HCT116 (cell line): Measurements from ENCODE around the gene MSLN. TPM values are rescaled to one million over a fixed set of nuclear protein-coding genes. Genes with fewer than 3 reads are reported as not detected.

Source experiments
- ATAC-seq: fragments of 200-7000 bp; cut with Tn5 transposase; 2 replicates; pipeline ENCODE4 v1.9.1; 2020; ENCODE audit warnings: mild to moderate bottlenecking, moderate library complexity
- BruUV-seq: library from RNA; stranded (reverse); fragments of 400-500 nt; replicated peaks from 2 replicates; lab custom pipeline; 2021; lab: Mats Ljungman, UMichigan
- CTCF ChIA-PET: fragments of 300-600 bp; sonication (Branson Sonifier 250); formaldehyde crosslinking; loops from one replicate; lab custom pipeline; 2021; ENCODE audit warnings: antibody characterized with exemption; lab: Charles Lee
- POLR2A ChIA-PET: fragments of 300-600, 350-600 bp; sonication (Branson Sonifier 250); formaldehyde crosslinking; loops from one replicate; lab custom pipeline; 2021; ENCODE audit warnings: antibody characterized with exemption; lab: Charles Lee
- RAD21 ChIA-PET, 2 experiments: fragments of 300-600 bp; sonication (Branson Sonifier 250); formaldehyde crosslinking; loops; one replicate each; lab custom pipeline; 2023; ENCODE audit warnings: low total read pairs in 2 of 2; ENCODE audit not compliant: uncharacterized antibody in 2 of 2, unreplicated experiment in 2 of 2, low non-redundant PET in 1 of 2; lab: Charles Lee
- DNase-seq: peaks from one replicate; pipeline ENCODE4 v3.0.0-alpha.2; 2010; ENCODE audit warnings: low read depth, low spot score
- H2AFZ ChIP-seq: fragments of 200-600 bp; shearing (Covaris generic), sonication (generic); 2 replicates; pipeline ENCODE4 v1.6.1; 2017; ENCODE audit warnings: low read depth, mixed run types, mixed read lengths, antibody characterized with exemption, low read length; ENCODE audit not compliant: poor library complexity, severe bottlenecking
- H3K27ac ChIP-seq: 2 replicates; pipeline ENCODE4 v1.5.1; 2012; ENCODE audit warnings: low read depth, low read length
- H3K27me3 ChIP-seq: fragments of 200-600 bp; sonication (generic); 2 replicates; pipeline ENCODE4 v1.6.1; 2016; ENCODE audit warnings: mixed run types, low read length, mixed read lengths; ENCODE audit not compliant: insufficient read depth
- H3K36me3 ChIP-seq, 2 experiments: fragments of 200-500 bp in 1 of 2; fragments of 200-600 bp in 1 of 2; sonication (Bioruptor generic) in 1 of 2; sonication (generic) in 1 of 2; 2 replicates each; pipeline versions ENCODE4 v1.5.1 to v1.6.1; 2014 to 2016; ENCODE audit warnings: low read length in 2 of 2, inconsistent platforms in 1 of 2, mixed read lengths in 1 of 2, mixed run types in 1 of 2; ENCODE audit not compliant: insufficient read depth in 2 of 2, control insufficient read depth in 1 of 2
- H3K4me1 ChIP-seq, 2 experiments: fragments of 200-600 bp in 1 of 2; sonication (generic) in 1 of 2; 2 replicates each; pipeline versions ENCODE4 v1.5.1 to v1.6.1; 2012 to 2017; ENCODE audit warnings: low read length in 2 of 2, inconsistent platforms in 1 of 2, mild to moderate bottlenecking in 1 of 2, mixed read lengths in 1 of 2, mixed run types in 1 of 2, moderate library complexity in 1 of 2; ENCODE audit not compliant: insufficient read depth in 2 of 2, control insufficient read depth in 1 of 2
- H3K4me2 ChIP-seq: fragments of 200-600 bp; sonication (generic); 2 replicates; pipeline ENCODE4 v1.6.1; 2017; ENCODE audit warnings: mixed run types, low read length, mixed read lengths
- H3K4me3 ChIP-seq, 2 experiments: fragments of 200-600 bp in 1 of 2; sonication (generic) in 1 of 2; replicated peaks in 1 of 2; 2 replicates each; pipeline ENCODE4 v1.5.1; 2011 to 2016; ENCODE audit warnings: low read length in 2 of 2, control low read depth in 1 of 2, low read depth in 1 of 2, mild to moderate bottlenecking in 1 of 2, mixed read lengths in 1 of 2, mixed run types in 1 of 2
- H3K79me2 ChIP-seq: fragments of 200-600 bp; sonication (generic); 2 replicates; pipeline ENCODE4 v1.6.1; 2017; ENCODE audit warnings: mild to moderate bottlenecking, mixed run types, low read length, moderate library complexity, mixed read lengths; ENCODE audit not compliant: insufficient read depth
- H3K9ac ChIP-seq: fragments of 200-600 bp; sonication (generic); 2 replicates; pipeline ENCODE4 v1.6.1; 2016; ENCODE audit warnings: low read length, mixed read lengths
- H3K9me2 ChIP-seq: fragments of 200-600 bp; sonication (generic), shearing (Covaris generic); 2 replicates; pipeline ENCODE4 v1.6.1; 2017; ENCODE audit warnings: mixed run types, mild to moderate bottlenecking, moderate library complexity; ENCODE audit not compliant: insufficient read depth
- H3K9me3 ChIP-seq, 2 experiments: fragments of 200-500 bp in 1 of 2; fragments of 200-600 bp in 1 of 2; sonication (Bioruptor generic) in 1 of 2; sonication (generic) in 1 of 2; 2 replicates each; pipeline ENCODE4 v1.6.1; 2014 to 2017; ENCODE audit warnings: low read length in 2 of 2, mixed read lengths in 2 of 2, inconsistent platforms in 1 of 2, low read depth in 1 of 2, mild to moderate bottlenecking in 1 of 2, mixed run types in 1 of 2, moderate library complexity in 1 of 2; ENCODE audit not compliant: control insufficient read depth in 1 of 2, insufficient read depth in 1 of 2
- H4K20me1 ChIP-seq: fragments of 200-600 bp; sonication (generic), shearing (Covaris generic); 2 replicates; pipeline ENCODE4 v1.6.1; 2017; ENCODE audit warnings: mixed run types, mild to moderate bottlenecking, moderate library complexity; ENCODE audit not compliant: insufficient read depth
- CBX3 ChIP-seq: IDR thresholded peaks from 2 replicates; pipeline ENCODE4 v1.6.1; 2012; ENCODE audit warnings: low read depth
- EGR1 ChIP-seq: IDR thresholded peaks from 2 replicates; pipeline ENCODE4 v1.6.1; 2012; ENCODE audit warnings: low read depth
- ELF1 ChIP-seq: IDR thresholded peaks from 2 replicates; pipeline ENCODE4 v1.6.1; 2012; ENCODE audit warnings: low read depth, borderline replicate concordance
- EZH2phosphoT487 ChIP-seq: fragments of 200-600 bp; IDR thresholded peaks from 2 replicates; pipeline ENCODE4 v1.6.1; 2018; ENCODE audit warnings: antibody characterized with exemption, borderline replicate concordance
- JUND ChIP-seq: IDR thresholded peaks from 2 replicates; pipeline ENCODE4 v1.6.1; 2012
- POLR2A ChIP-seq: IDR thresholded peaks from 2 replicates; pipeline ENCODE4 v1.7.0; 2011; ENCODE audit warnings: borderline replicate concordance; ENCODE audit not compliant: insufficient read depth, insufficient read length; ENCODE audit errors: extremely low read depth
- POLR2AphosphoS5 ChIP-seq: IDR thresholded peaks from 2 replicates; pipeline ENCODE4 v1.6.1; 2011; ENCODE audit warnings: mild to moderate bottlenecking, low read depth, low read length, moderate library complexity
- RAD21 ChIP-seq: IDR thresholded peaks from 2 replicates; pipeline ENCODE4 v1.6.1; 2012; ENCODE audit warnings: low read depth, mild to moderate bottlenecking
- SIN3A ChIP-seq: IDR thresholded peaks from 2 replicates; pipeline ENCODE4 v1.6.1; 2012; ENCODE audit warnings: low read depth
- SP1 ChIP-seq: IDR thresholded peaks from 2 replicates; pipeline ENCODE4 v1.6.1; 2012; ENCODE audit warnings: low read depth
- TCF7L2 ChIP-seq: IDR thresholded peaks from 2 replicates; pipeline ENCODE4 v1.7.0; 2011; ENCODE audit warnings: borderline replicate concordance, inconsistent platforms; ENCODE audit not compliant: insufficient read depth, insufficient read length; ENCODE audit errors: extremely low read depth
- YY1 ChIP-seq: IDR thresholded peaks from 2 replicates; pipeline ENCODE4 v1.6.1; 2011; ENCODE audit warnings: low read length, low read depth, moderate library complexity, mild to moderate bottlenecking; ENCODE audit not compliant: insufficient replicate concordance; ENCODE audit errors: extremely low read depth
- ZBTB33 ChIP-seq: IDR thresholded peaks from 2 replicates; pipeline ENCODE4 v1.6.1; 2011; ENCODE audit warnings: mild to moderate bottlenecking, low read length, moderate library complexity; ENCODE audit not compliant: insufficient replicate concordance; ENCODE audit errors: extremely low read depth
- ZNF274 ChIP-seq: fragments of 200-500 bp; sonication (Bioruptor generic); IDR thresholded peaks from 2 replicates; pipeline ENCODE4 v1.6.1; 2014; ENCODE audit warnings: mild to moderate bottlenecking, low read depth, low read length, inconsistent platforms
- intact Hi-C: fragments of 100-400 bp; cut with micrococcal nuclease; formaldehyde crosslinking; loops from 2 replicates; pipeline ENCODE4 v1.10.0; 2022
- total RNA-seq: library from RNA; stranded (reverse); gene quantifications from one replicate; pipeline ENCODE4 v1.2.1, GENCODE V29; 2021; ENCODE audit not compliant: unreplicated experiment
- TF ChIP-seq, protein P1 (sequence below): IDR thresholded peaks from 2 replicates; pipeline ENCODE4 v1.6.1; 2012; ENCODE audit warnings: low read depth

The MSLN gene
- total RNA-seq, 1 experiment from 2014 or later = 40.9 TPM

DNA sequence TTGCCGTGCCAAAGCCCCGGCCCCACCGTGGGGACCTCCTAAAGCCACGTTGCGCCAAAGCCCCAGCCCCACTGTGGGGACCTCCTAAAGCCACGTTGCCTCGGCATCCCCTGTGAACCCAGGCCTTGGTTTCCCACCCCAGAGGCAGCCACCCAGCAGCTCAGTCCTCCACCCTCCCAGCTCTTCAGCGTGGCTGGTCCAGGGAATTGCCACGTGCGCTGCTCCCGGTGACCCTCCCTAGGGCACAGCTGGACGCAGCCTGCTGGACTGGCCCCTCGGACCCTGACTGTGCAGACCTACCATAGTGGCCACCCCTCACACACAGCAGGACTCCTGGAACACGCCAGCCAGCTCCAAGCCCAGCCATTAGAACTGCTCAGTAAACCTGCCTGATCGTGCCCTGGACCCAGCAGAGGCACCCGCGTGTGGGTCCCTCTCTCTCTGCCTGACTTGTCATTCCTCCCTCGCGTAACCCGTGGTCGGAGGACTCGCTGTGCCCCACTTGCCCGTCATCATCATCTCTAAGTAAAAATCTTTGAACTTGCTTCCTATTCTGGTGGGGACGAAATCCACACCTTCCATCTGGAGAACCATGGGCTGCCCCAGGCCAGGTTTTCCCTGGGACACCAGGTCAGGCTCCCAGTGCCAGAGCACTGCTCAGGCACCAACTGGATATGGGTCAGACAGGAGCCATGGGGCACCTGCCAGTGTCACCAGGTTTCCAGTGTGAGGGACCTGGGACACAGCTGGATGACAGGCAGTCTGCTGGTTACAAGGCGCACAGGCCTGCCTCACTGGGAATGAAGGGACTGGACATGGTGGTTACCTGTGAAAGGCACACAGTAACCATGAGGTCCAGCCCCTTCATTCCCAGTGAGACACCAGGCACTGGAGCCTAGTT lies 25.3 kb upstream of the MSLN start:
- POLR2A ChIA-PET = no interaction called here
- H3K27ac ChIP-seq = no peak overlapping the region; the same call in 1 of the 2 replicates
- H3K4me2 ChIP-seq = no peak overlapping the region
- no peaks in the 10 kb centered on the region for H3K9me2 ChIP-seq
- no TSS peak for BruUV-seq
- DNase-seq (no peak), ATAC-seq (no peak)
- no peak overlapping the region for H2AFZ ChIP-seq
- H4K20me1 ChIP-seq = no peaks in the 10 kb centered on the region
- H3K9ac ChIP-seq = no peak overlapping the region
- H3K36me3 ChIP-seq = peaks cover 6 to 18% of the 10 kb centered on the region in 2 experiments
- RAD21 ChIA-PET = no interaction called here
- H3K9me3 ChIP-seq = no peaks in the 10 kb centered on the region
- peaks cover 5 to 9% of the 10 kb centered on the region in 2 experiments for H3K4me1 ChIP-seq
- no peak for TF ChIP-seq ZNF274
- TF ChIP-seq POLR2A = no peak
- TF ChIP-seq JUND = no peak
- no peak for TF ChIP-seq EGR1
- TF ChIP-seq SP1 = no peak
- TF ChIP-seq, protein P1, sequence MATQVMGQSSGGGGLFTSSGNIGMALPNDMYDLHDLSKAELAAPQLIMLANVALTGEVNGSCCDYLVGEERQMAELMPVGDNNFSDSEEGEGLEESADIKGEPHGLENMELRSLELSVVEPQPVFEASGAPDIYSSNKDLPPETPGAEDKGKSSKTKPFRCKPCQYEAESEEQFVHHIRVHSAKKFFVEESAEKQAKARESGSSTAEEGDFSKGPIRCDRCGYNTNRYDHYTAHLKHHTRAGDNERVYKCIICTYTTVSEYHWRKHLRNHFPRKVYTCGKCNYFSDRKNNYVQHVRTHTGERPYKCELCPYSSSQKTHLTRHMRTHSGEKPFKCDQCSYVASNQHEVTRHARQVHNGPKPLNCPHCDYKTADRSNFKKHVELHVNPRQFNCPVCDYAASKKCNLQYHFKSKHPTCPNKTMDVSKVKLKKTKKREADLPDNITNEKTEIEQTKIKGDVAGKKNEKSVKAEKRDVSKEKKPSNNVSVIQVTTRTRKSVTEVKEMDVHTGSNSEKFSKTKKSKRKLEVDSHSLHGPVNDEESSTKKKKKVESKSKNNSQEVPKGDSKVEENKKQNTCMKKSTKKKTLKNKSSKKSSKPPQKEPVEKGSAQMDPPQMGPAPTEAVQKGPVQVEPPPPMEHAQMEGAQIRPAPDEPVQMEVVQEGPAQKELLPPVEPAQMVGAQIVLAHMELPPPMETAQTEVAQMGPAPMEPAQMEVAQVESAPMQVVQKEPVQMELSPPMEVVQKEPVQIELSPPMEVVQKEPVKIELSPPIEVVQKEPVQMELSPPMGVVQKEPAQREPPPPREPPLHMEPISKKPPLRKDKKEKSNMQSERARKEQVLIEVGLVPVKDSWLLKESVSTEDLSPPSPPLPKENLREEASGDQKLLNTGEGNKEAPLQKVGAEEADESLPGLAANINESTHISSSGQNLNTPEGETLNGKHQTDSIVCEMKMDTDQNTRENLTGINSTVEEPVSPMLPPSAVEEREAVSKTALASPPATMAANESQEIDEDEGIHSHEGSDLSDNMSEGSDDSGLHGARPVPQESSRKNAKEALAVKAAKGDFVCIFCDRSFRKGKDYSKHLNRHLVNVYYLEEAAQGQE = no peak
- TF ChIP-seq POLR2AphosphoS5 = no peak
- TF ChIP-seq SIN3A = no peak
- TF ChIP-seq CBX3 = no peak
- TF ChIP-seq ELF1 = no peak
- TF ChIP-seq ZBTB33 = no peak
- TF ChIP-seq EZH2phosphoT487 = no peak
- TF ChIP-seq YY1 = no peak
- no peak for TF ChIP-seq RAD21
- no peak for TF ChIP-seq TCF7L2
- TF ChIP-seq, all 23 proteins: peak for 0
- Histone ChIP-seq H3K4me3 (no peak overlapping the region), H3K79me2 (peaks cover 8% of the 10 kb centered on the region; the same call in 1 of the 2 replicates), H3K27me3 (no peaks in the 10 kb centered on the region)
- intact Hi-C loops = no loop called here
- CTCF ChIA-PET = no interaction called here
